Endodermal cell (in vitro differentiated cells): Measurements from ENCODE around the gene MAGIX. TPM values are rescaled to one million over a fixed set of nuclear protein-coding genes. Genes with fewer than 3 reads are reported as not detected.

Experiments
- DNase-seq: peaks from one replicate; pipeline ENCODE4 v3.0.0-alpha.2; 2017
- H3K27ac ChIP-seq: 2 replicates; pipeline ENCODE4 v1.5.1; 2013; ENCODE audit warnings: mild to moderate bottlenecking, low read depth, low read length, moderate library complexity
- H3K27me3 ChIP-seq: 2 replicates; pipeline ENCODE4 v1.6.1; 2013; ENCODE audit warnings: mild to moderate bottlenecking, low read length, moderate library complexity; ENCODE audit not compliant: insufficient read depth, control insufficient read depth, poor library complexity, severe bottlenecking
- H3K36me3 ChIP-seq: 2 replicates; pipeline ENCODE4 v1.7.0; 2013; ENCODE audit warnings: mild to moderate bottlenecking, low read length, moderate library complexity; ENCODE audit not compliant: control insufficient read depth, insufficient read depth
- H3K4me1 ChIP-seq: one replicate; pipeline ENCODE4 v1.7.0; 2013; ENCODE audit warnings: low read length; ENCODE audit not compliant: control insufficient read depth, insufficient read depth
- H3K4me3 ChIP-seq: 2 replicates; pipeline ENCODE4 v1.5.1; 2013; ENCODE audit warnings: mild to moderate bottlenecking, low read length, moderate library complexity
- H3K9ac ChIP-seq: 2 replicates; pipeline ENCODE4 v1.6.1; 2013; ENCODE audit warnings: mild to moderate bottlenecking, low read length, moderate library complexity; ENCODE audit not compliant: poor library complexity, severe bottlenecking; ENCODE audit errors: extremely low read depth
- H3K9me3 ChIP-seq: 2 replicates; pipeline ENCODE4 v1.6.1; 2013; ENCODE audit warnings: mild to moderate bottlenecking, low read length, moderate library complexity; ENCODE audit not compliant: control insufficient read depth
- H3K27ac Mint-ChIP-seq: 2 replicates; pipeline ENCODE4 v1.8.0; 2020; ENCODE audit warnings: mixed read lengths
- H3K27me3 Mint-ChIP-seq: 2 replicates; pipeline ENCODE4 v1.8.0; 2021; ENCODE audit warnings: mild to moderate bottlenecking, mixed read lengths; ENCODE audit not compliant: insufficient read depth
- H3K36me3 Mint-ChIP-seq: 2 replicates; pipeline ENCODE4 v1.8.0; 2020; ENCODE audit warnings: low read depth, mixed read lengths
- H3K4me1 Mint-ChIP-seq: 2 replicates; pipeline ENCODE4 v1.8.0; 2020; ENCODE audit warnings: mixed read lengths
- H3K4me3 Mint-ChIP-seq: 2 replicates; pipeline ENCODE4 v1.8.0; 2020; ENCODE audit warnings: mild to moderate bottlenecking, moderate library complexity, mixed read lengths
- H3K9me3 Mint-ChIP-seq: 2 replicates; pipeline ENCODE4 v1.8.0; 2020; ENCODE audit warnings: mild to moderate bottlenecking, mixed read lengths
- CTCF ChIP-seq: fragments of 200-600 bp; sonication (generic); conservative IDR thresholded peaks from 2 replicates; pipeline ENCODE4 v1.5.0; 2021; ENCODE audit warnings: antibody characterized with exemption, mild to moderate bottlenecking
- WGBS, 2 experiments: methylation state at CpG; one replicate each; pipeline versions ENCODE4 v1.1.5 to v1.1.7; 2013; ENCODE audit warnings: missing lambda C conversion rate in 2 of 2, mixed read lengths in 1 of 2; ENCODE audit not compliant: insufficient coverage in 1 of 2, insufficient read length in 1 of 2; 5-methylcytosine and 5-hydroxymethylcytosine counted together
- total RNA-seq, 2 donors: library from RNA; stranded (reverse); fragmentation: NEBNext Ultra II Directional in 1 of 2; extraction: Animal tissue kit (Norgen Biotek cat#: 25700) in 1 of 2; gene quantifications; 2 replicates in 1 of 2; 3 replicates in 1 of 2; pipeline ENCODE4 v1.2.1, GENCODE V29; 2021

MAGIX gene
- total RNA-seq, 2 donors from 2014 or later, result 1.2 to 1.3 TPM

GRCh38 chrX:49204017-49204416, 41.5 kb downstream of the MAGIX start:
- H3K27ac ChIP-seq, result no peak overlapping the region
- no peaks in the 10 kb centered on the region for H3K36me3 ChIP-seq
- H3K9ac ChIP-seq, result no peak overlapping the region
- H3K9me3 Mint-ChIP-seq, result peaks cover 46% of the 10 kb centered on the region
- 60 to 92% methylated on average over 1 to 6 of the region's 6 CpGs for WGBS, 2 experiments
- H3K36me3 Mint-ChIP-seq, result no peaks in the 10 kb centered on the region
- DNase-seq, result no peak
- H3K4me1 ChIP-seq, result no peaks in the 10 kb centered on the region
- H3K4me3 Mint-ChIP-seq, result no peak overlapping the region
- H3K9me3 ChIP-seq, result no peaks in the 10 kb centered on the region
- H3K4me3 ChIP-seq, result no peak overlapping the region
- no peak overlapping the region for H3K27ac Mint-ChIP-seq
- H3K27me3 Mint-ChIP-seq, result peaks cover 4% of the 10 kb centered on the region
- no peak for TF ChIP-seq CTCF
- H3K27me3 ChIP-seq, result peaks cover 6% of the 10 kb centered on the region
- no peaks in the 10 kb centered on the region for H3K4me1 Mint-ChIP-seq

DNA sequence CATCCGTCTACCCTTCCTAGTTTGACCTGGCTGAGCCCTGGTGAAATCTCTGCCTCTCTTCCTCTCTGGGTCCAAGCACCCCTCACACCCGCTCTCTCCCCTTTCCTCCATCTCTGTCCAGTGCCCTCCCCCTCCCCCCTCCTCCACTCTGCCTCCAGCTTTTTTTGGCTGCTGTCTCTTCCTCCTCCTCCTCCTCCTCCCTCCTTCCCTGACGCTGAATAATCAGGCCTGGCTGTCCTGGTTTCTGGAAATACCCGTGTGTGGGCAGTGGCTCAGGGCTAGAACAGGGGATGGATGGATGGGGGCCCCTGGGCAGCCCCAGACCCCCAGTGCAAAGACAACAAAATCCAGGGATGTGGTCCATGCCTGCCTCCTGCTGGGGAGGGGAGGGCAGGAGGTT, 42.2 kb downstream of the MAGIX start:
- H3K27me3 Mint-ChIP-seq, result no peaks in the 10 kb centered on the region
- H3K4me1 Mint-ChIP-seq, result no peaks in the 10 kb centered on the region
- H3K9me3 Mint-ChIP-seq, result peaks cover 50% of the 10 kb centered on the region
- Histone ChIP-seq H3K4me1 (no peaks in the 10 kb centered on the region), H3K9ac (no peak overlapping the region), H3K27me3 (no peaks in the 10 kb centered on the region), H3K36me3 (no peaks in the 10 kb centered on the region), H3K4me3 (no peak overlapping the region), H3K27ac (no peak overlapping the region), H3K9me3 (no peaks in the 10 kb centered on the region)
- no peak overlapping the region for H3K27ac Mint-ChIP-seq
- WGBS, 2 experiments, result 60 to 77% methylated on average over 1 to 3 of the region's 4 CpGs
- TF ChIP-seq CTCF, result no peak
- no peak overlapping the region for H3K4me3 Mint-ChIP-seq
- H3K36me3 Mint-ChIP-seq, result no peaks in the 10 kb centered on the region
- no peak for DNase-seq

DNA sequence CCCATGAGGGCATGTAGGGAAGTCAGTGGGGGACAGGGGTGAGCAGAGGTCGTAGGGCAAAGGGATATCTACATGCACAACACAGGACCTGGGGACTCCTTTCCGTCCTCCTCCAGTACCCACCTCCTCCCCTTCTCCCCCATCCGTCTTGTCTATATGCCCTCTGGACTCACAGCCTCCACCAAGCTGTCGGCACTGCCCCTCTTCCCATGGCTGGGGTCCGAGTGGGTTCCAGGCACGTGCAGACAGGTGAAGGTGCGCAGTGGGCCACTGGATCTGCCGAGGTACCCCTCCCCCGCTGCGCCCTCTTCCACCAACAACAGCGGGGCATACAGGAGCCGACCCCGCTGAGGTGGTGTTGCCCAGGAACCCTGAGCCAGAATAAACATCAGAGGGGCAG, 42.9 kb downstream of the MAGIX start:
- Mint-ChIP-seq H3K4me3 (no peak overlapping the region), H3K27me3 (no peaks in the 10 kb centered on the region), H3K27ac (no peak overlapping the region), H3K9me3 (peaks cover 53% of the 10 kb centered on the region), H3K4me1 (no peaks in the 10 kb centered on the region), H3K36me3 (no peaks in the 10 kb centered on the region)
- no peaks in the 10 kb centered on the region for H3K9me3 ChIP-seq
- H3K9ac ChIP-seq, result no peak overlapping the region
- no peak for DNase-seq
- no peaks in the 10 kb centered on the region for H3K27me3 ChIP-seq
- WGBS, 2 experiments, result 88 to 100% methylated on average over 1 to 11 of the region's 13 CpGs
- no peak overlapping the region for H3K27ac ChIP-seq
- H3K4me1 ChIP-seq, result no peaks in the 10 kb centered on the region
- no peak overlapping the region for H3K4me3 ChIP-seq
- TF ChIP-seq CTCF, result no peak
- no peaks in the 10 kb centered on the region for H3K36me3 ChIP-seq
